HUES6 (cell line): ENCODE data around the gene IL10RA.

ENCODE experiments used
- H3K27ac ChIP-seq: 2 replicates; pipeline ENCODE4 v1.7.0; 2013; ENCODE audit warnings: low read depth, mild to moderate bottlenecking, low read length, inconsistent platforms
- H3K27me3 ChIP-seq: 2 replicates; pipeline ENCODE4 v1.6.1; 2013; ENCODE audit warnings: low read length; ENCODE audit not compliant: control insufficient read depth, insufficient read depth
- H3K36me3 ChIP-seq: 2 replicates; pipeline ENCODE4 v1.6.1; 2013; ENCODE audit warnings: low read length; ENCODE audit not compliant: control insufficient read depth, insufficient read depth
- H3K4me1 ChIP-seq: 2 replicates; pipeline ENCODE4 v1.6.1; 2013; ENCODE audit warnings: low read length; ENCODE audit not compliant: control insufficient read depth, insufficient read depth
- H3K4me3 ChIP-seq: 2 replicates; pipeline ENCODE4 v1.5.1; 2013; ENCODE audit warnings: low read depth, low read length
- H3K9ac ChIP-seq: one replicate; pipeline ENCODE4 v1.6.1; 2013; ENCODE audit warnings: mild to moderate bottlenecking, low read length
- H3K9me3 ChIP-seq: 2 replicates; pipeline ENCODE4 v1.6.1; 2013; ENCODE audit warnings: low read depth, low read length; ENCODE audit not compliant: control insufficient read depth, insufficient read depth

IL10RA gene

DNA sequence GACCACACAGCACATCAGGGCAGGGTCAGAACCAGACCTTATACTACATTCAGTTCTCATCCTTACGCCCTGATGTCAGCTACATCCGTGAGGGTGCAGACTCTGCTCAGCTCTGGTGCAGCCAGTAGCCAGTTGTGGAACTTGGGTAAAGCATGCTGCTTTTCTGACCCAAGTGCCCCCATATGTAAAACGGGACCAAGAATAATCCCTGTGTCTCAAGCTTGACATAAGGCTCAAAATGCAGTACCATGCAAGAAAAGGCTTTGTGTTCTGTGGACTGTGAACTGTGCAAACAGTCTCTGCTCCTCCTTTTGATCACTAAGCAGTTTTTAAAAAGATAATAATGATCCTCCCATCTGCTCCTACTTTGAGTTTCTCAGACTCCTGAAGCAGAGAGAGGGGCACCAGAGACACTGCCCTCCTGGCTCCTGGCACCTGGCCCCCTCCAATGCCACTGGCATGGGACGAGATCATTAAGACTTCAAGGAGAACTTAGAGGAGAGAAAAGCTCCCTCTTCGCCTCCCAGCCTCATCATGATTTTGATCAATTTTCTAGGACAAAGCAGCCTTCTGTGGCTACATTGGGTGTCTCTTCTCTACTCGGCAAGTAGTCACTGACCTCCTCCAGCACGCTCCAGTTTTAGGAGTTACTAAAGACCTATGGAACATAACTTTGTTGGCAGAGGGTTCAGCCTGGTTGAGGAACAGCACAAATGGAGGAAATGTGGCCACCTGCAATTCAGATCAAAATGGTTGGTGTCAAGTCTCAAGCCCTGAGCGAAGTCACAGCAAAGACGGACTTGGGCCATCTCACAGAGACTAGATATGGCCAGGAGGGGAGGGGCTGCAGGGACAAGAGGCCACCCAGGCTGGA is 23.9 kb downstream of the IL10RA start:
- no peaks in the 10 kb centered on the region for H3K36me3 ChIP-seq
- no peaks in the 10 kb centered on the region for H3K4me1 ChIP-seq
- no peak overlapping the region for H3K9ac ChIP-seq
- no peaks in the 10 kb centered on the region for H3K9me3 ChIP-seq
- H3K27ac ChIP-seq = no peak overlapping the region
- no peaks in the 10 kb centered on the region; the same call in 1 of the 2 replicates for H3K27me3 ChIP-seq
- H3K4me3 ChIP-seq = no peak overlapping the region

DNA sequence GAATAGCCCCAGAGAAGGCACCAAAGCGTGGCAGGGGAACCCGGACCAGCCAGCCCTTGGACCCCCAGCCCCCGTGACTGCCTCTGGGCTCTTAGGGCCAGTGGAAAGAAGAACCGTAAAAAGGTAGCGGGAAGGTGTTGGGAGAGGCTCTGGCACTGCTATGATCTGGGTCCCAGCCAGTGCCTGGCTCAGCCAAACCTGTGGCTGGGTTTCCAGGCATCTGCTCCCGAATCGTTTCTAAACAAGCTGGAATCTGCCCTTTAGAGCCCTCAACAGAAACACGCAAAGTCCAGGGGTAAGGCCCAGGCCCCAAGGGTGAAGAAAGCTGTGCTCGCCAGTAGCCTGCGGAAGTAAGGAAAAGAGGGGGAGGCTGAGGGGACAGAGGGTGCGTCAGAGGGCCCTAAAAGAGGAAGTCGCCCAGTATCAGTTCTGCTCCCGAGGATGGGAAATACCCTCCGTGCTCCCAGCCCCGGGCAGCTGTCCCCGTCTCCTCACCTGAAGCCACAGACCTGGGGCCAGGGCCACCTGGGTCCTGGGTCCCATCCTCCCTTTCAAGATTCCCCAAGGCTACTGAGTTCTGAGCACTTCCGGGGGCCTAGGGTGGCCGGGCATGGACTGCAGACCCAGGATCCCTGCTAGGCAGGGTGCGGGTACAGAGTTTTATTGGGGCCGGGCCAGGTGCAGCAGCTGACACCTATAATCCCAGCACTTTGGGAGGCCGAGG is 24.7 kb downstream of the IL10RA start:
- Histone ChIP-seq H3K27me3 (no peaks in the 10 kb centered on the region; the same call in 1 of the 2 replicates), H3K9me3 (no peaks in the 10 kb centered on the region), H3K4me3 (no peak overlapping the region), H3K9ac (no peak overlapping the region), H3K4me1 (no peaks in the 10 kb centered on the region), H3K36me3 (no peaks in the 10 kb centered on the region), H3K27ac (no peak overlapping the region)

- no peaks in the 10 kb centered on the region for H3K9me3 ChIP-seq
- H3K9ac ChIP-seq = no peak overlapping the region
- no peaks in the 10 kb centered on the region; the same call in 1 of the 2 replicates for H3K27me3 ChIP-seq
- no peaks in the 10 kb centered on the region for H3K4me1 ChIP-seq
- H3K4me3 ChIP-seq = no peak overlapping the region
- no peaks in the 10 kb centered on the region for H3K36me3 ChIP-seq
- no peak overlapping the region for H3K27ac ChIP-seq
Measured at GRCh38 chr11:118012083-118012669, 26.0 kb downstream of the IL10RA start.

DNA sequence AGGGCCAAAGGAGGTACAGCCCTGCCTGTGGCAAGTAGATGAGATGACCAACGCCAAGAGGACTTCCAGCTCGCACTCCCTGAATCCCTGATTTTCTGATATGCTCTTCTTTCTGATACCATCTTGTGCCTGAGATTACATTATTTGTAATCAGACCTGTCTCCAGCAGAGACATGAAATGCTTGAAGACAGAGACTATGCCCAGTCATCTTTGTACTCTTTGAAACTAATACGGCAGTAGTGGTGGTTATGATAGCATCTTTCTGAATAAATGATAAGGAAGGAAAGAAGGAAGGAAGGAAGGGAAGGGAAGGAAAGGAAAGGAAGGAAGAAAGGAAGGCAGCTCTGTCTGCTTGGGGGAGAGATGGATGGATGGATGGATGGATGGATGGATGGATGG is 27.8 kb downstream of the IL10RA start:
- Histone ChIP-seq H3K4me3 (no peak overlapping the region), H3K27ac (no peak overlapping the region), H3K4me1 (no peaks in the 10 kb centered on the region), H3K9me3 (peaks cover 6% of the 10 kb centered on the region; the same call in 1 of the 2 replicates), H3K27me3 (peaks cover 7% of the 10 kb centered on the region; the same call in 1 of the 2 replicates), H3K36me3 (no peaks in the 10 kb centered on the region), H3K9ac (no peak overlapping the region)

- no peak overlapping the region for H3K9ac ChIP-seq
- H3K4me1 ChIP-seq = no peaks in the 10 kb centered on the region
Measured at GRCh38 chr11:118015385-118015841, 29.2 kb downstream of the IL10RA start.

GRCh38 chr11:118016104-118016503 is 29.9 kb downstream of the IL10RA start:
- no peak overlapping the region for H3K9ac ChIP-seq
- H3K27ac ChIP-seq = no peak overlapping the region
- H3K27me3 ChIP-seq = peaks cover 7% of the 10 kb centered on the region; the same call in 1 of the 2 replicates
- no peak overlapping the region for H3K4me3 ChIP-seq
- peaks cover 6% of the 10 kb centered on the region; the same call in 1 of the 2 replicates for H3K9me3 ChIP-seq
- no peaks in the 10 kb centered on the region for H3K4me1 ChIP-seq
- no peaks in the 10 kb centered on the region for H3K36me3 ChIP-seq

More at GRCh38 chr11:118015385-118015841, 29.2 kb downstream of the IL10RA start:
- H3K36me3 ChIP-seq = no peaks in the 10 kb centered on the region
- no peak overlapping the region for H3K27ac ChIP-seq
- peaks cover 6% of the 10 kb centered on the region; the same call in 1 of the 2 replicates for H3K9me3 ChIP-seq
- peaks cover 7% of the 10 kb centered on the region; the same call in 1 of the 2 replicates for H3K27me3 ChIP-seq
- H3K4me3 ChIP-seq = no peak overlapping the region

DNA sequence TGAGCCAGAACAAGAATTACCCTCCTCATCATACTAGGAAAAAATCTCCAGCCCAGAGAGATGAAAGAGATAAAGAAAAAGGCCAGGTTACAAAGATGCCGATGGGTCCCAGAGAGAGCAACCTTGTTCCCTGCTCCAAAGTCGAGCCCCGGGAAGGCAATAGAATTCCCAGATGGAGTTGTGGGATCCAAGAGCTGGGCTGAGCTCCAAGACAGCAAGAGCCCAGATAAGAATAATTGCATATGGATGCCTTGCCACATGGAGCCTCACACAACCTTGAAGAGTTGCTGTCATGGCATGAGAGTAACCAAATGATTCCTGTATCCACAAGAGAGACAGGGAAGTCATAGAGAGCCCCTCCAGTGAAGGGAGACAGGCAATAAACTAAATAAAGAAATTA is 30.9 kb downstream of the IL10RA start:
- Histone ChIP-seq H3K9ac (no peak overlapping the region), H3K27ac (no peak overlapping the region), H3K27me3 (peaks cover 7% of the 10 kb centered on the region; the same call in 1 of the 2 replicates), H3K4me3 (no peak overlapping the region), H3K36me3 (no peaks in the 10 kb centered on the region), H3K9me3 (peaks cover 6% of the 10 kb centered on the region; the same call in 1 of the 2 replicates), H3K4me1 (no peaks in the 10 kb centered on the region)

DNA sequence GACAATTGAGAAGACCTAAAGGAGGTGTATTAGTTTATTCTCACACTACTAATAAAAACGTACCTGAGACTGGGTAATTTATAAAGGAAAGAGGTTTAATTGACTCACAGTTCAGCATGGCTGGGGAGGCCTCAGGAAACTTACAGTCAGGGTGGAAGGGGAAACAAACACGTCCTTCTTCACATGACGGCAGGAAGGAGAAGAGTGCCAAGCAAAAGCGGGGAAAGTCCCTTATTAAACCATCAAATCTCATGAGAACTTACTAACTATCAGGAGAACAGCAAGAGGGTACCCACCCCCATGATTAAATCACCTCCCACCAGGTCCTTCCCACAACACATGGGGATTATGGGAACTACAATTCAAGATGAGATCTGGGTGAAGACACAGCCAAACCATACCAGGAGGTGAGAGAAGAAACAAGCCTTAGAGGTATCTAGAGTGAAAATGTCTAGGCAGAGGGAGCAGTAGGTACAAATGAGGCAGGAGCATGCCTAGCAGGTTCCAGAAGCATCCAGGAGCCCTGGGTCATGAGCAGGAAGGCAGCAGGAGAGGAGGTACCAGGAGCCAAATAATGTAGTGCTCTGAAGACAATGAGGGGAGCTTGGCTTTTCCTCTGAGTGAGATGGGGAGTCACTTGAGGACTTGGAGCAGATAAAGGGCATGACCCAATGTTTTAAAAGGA is 31.6 kb downstream of the IL10RA start:
- Histone ChIP-seq H3K9ac (no peak overlapping the region), H3K27ac (no peak overlapping the region), H3K36me3 (no peaks in the 10 kb centered on the region), H3K4me1 (no peaks in the 10 kb centered on the region), H3K27me3 (peaks cover 7% of the 10 kb centered on the region; the same call in 1 of the 2 replicates), H3K9me3 (peaks cover 6% of the 10 kb centered on the region; the same call in 1 of the 2 replicates), H3K4me3 (no peak overlapping the region)

- no peak overlapping the region for H3K9ac ChIP-seq
- no peak overlapping the region for H3K4me3 ChIP-seq
- no peaks in the 10 kb centered on the region for H3K4me1 ChIP-seq
- H3K27me3 ChIP-seq = peaks cover 7% of the 10 kb centered on the region; the same call in 1 of the 2 replicates
- H3K27ac ChIP-seq = no peak overlapping the region
- peaks cover 6% of the 10 kb centered on the region; the same call in 1 of the 2 replicates for H3K9me3 ChIP-seq
- no peaks in the 10 kb centered on the region for H3K36me3 ChIP-seq
Measured at GRCh38 chr11:118018401-118018800, 32.2 kb downstream of the IL10RA start.

GRCh38 chr11:118021146-118021545 is 35.0 kb downstream of the IL10RA start:
- Histone ChIP-seq H3K27me3 (peaks cover 7% of the 10 kb centered on the region; the same call in 1 of the 2 replicates), H3K9me3 (peaks cover 6% of the 10 kb centered on the region; the same call in 1 of the 2 replicates), H3K4me3 (no peak overlapping the region), H3K9ac (no peak overlapping the region), H3K36me3 (no peaks in the 10 kb centered on the region), H3K4me1 (no peaks in the 10 kb centered on the region), H3K27ac (no peak overlapping the region)
